H1 (cell line): Measurements from ENCODE around the gene SLC2A3. TPM values are rescaled to one million over a fixed set of nuclear protein-coding genes. Genes with fewer than 3 reads are reported as not detected.
"Not testable (repeated sequence)": the region's sequence is repeated elsewhere in the genome, so short reads cannot be mapped to it uniquely, and the experiment has no call there.

Experiments
- CTCF ChIA-PET: fragments of 300-600 bp; sonication (Branson Sonifier 250); formaldehyde crosslinking; loops from one replicate; lab custom pipeline; 2021; ENCODE audit not compliant: partially characterized antibody; lab: Charles Lee
- POLR2A ChIA-PET: fragments of 300-600 bp; sonication (Branson Sonifier 250); formaldehyde crosslinking; loops from one replicate; lab custom pipeline; 2021; ENCODE audit warnings: inconsistent platforms; ENCODE audit not compliant: partially characterized antibody; lab: Charles Lee
- DNase-seq, 2 experiments: peaks; one replicate each; pipeline versions ENCODE4 v3.0.0 to v3.0.0-alpha.2; 2010 to 2022; ENCODE audit warnings: low spot score in 2 of 2, low read depth in 1 of 2, mixed read lengths in 1 of 2
- FAIRE-seq: peaks from 2 replicates; lab custom pipeline; 2011; peaks lifted over from hg19 to GRCh38; lab: Jason Lieb, UNC
- H2AFZ ChIP-seq: 2 replicates; pipeline ENCODE4 v1.8.1; 2012; ENCODE audit warnings: low read length, inconsistent platforms
- H2AK5ac ChIP-seq: 2 replicates; pipeline ENCODE4 v1.6.1; 2013; ENCODE audit warnings: low read depth, low read length
- H2BK120ac ChIP-seq: replicated peaks from 2 replicates; pipeline ENCODE3; 2013; ENCODE audit warnings: low read depth, low read length, inconsistent platforms
- H2BK12ac ChIP-seq: 2 replicates; pipeline ENCODE4 v1.6.1; 2013; ENCODE audit warnings: low read depth, low read length
- H2BK15ac ChIP-seq: 2 replicates; pipeline ENCODE4 v1.6.1; 2013; ENCODE audit warnings: low read length
- H2BK20ac ChIP-seq: 2 replicates; pipeline ENCODE4 v1.6.1; 2013; ENCODE audit warnings: low read length
- H2BK5ac ChIP-seq: 2 replicates; pipeline ENCODE4 v1.6.1; 2013; ENCODE audit warnings: low read depth, low read length
- H3K14ac ChIP-seq: 2 replicates; pipeline ENCODE4 v1.6.1; 2013; ENCODE audit warnings: inconsistent platforms; ENCODE audit not compliant: insufficient read length
- H3K18ac ChIP-seq: 2 replicates; pipeline ENCODE4 v1.6.1; 2013; ENCODE audit warnings: low read length; ENCODE audit errors: extremely low read depth
- H3K23ac ChIP-seq: 2 replicates; pipeline ENCODE4 v1.6.1; 2013; ENCODE audit warnings: inconsistent platforms; ENCODE audit not compliant: insufficient read length
- H3K23me2 ChIP-seq: 2 replicates; pipeline ENCODE4 v1.6.1; 2013; ENCODE audit warnings: low read depth, low read length
- H3K27ac ChIP-seq: 2 replicates; pipeline ENCODE4 v1.6.1; 2011; ENCODE audit warnings: low read depth, low read length, inconsistent platforms
- H3K27me3 ChIP-seq, 4 experiments: replicated peaks in 1 of 4; 1 replicate in 1 of 4; 2 replicates in 3 of 4; pipeline versions ENCODE4 v1.6.1 to v1.8.1; 2011 to 2013; ENCODE audit warnings: low read length in 3 of 4, mild to moderate bottlenecking in 3 of 4, inconsistent platforms in 2 of 4, mixed read lengths in 2 of 4, moderate library complexity in 1 of 4; ENCODE audit not compliant: control insufficient read depth in 3 of 4, insufficient read depth in 3 of 4; ENCODE audit errors: extremely low read depth in 1 of 4
- H3K36me3 ChIP-seq, 4 experiments: 2 replicates each; pipeline versions ENCODE4 v1.6.1 to v1.8.1; 2011 to 2013; ENCODE audit warnings: mild to moderate bottlenecking in 4 of 4, low read length in 3 of 4, moderate library complexity in 2 of 4, control low read depth in 1 of 4, inconsistent platforms in 1 of 4; ENCODE audit not compliant: insufficient read depth in 4 of 4, control insufficient read depth in 2 of 4
- H3K4ac ChIP-seq: replicated peaks from 2 replicates; pipeline ENCODE3; 2013; ENCODE audit warnings: low read length, low read depth, mixed read lengths, inconsistent platforms; ENCODE audit not compliant: insufficient read length
- H3K4me1 ChIP-seq, 4 experiments: replicated peaks in 1 of 4; 1 replicate in 1 of 4; 2 replicates in 3 of 4; pipeline versions ENCODE4 v1.6.1 to v1.8.1; 2011 to 2013; ENCODE audit warnings: low read length in 3 of 4, inconsistent platforms in 2 of 4, mixed read lengths in 1 of 4; ENCODE audit not compliant: insufficient read depth in 4 of 4, control insufficient read depth in 3 of 4
- H3K4me2 ChIP-seq, 2 experiments: 2 replicates each; pipeline versions ENCODE4 v1.6.1 to v1.8.1; 2011 to 2013; ENCODE audit warnings: low read depth in 2 of 2, low read length in 2 of 2, control low read depth in 1 of 2, inconsistent platforms in 1 of 2, mild to moderate bottlenecking in 1 of 2; ENCODE audit not compliant: insufficient read depth in 1 of 2
- H3K4me3 ChIP-seq, 4 experiments: fragments of 200-600, 300-600 bp in 1 of 4; sonication (generic), shearing (Covaris generic), sonication (Bioruptor Twin) in 1 of 4; 2 replicates each; pipeline versions ENCODE4 v1.5.1 to v1.8.1; 2011 to 2016; ENCODE audit warnings: low read length in 4 of 4, low read depth in 3 of 4, control low read depth in 2 of 4, inconsistent platforms in 2 of 4, mild to moderate bottlenecking in 2 of 4, mixed read lengths in 1 of 4, moderate library complexity in 1 of 4; ENCODE audit not compliant: insufficient read depth in 2 of 4; ENCODE audit errors: extremely low read depth in 1 of 4
- H3K56ac ChIP-seq: replicated peaks from 2 replicates; pipeline ENCODE3; 2013; ENCODE audit warnings: low read depth, mild to moderate bottlenecking, mixed read lengths, low read length, inconsistent platforms; ENCODE audit not compliant: insufficient read length
- H3K79me1 ChIP-seq: 2 replicates; pipeline ENCODE4 v1.6.1; 2013; ENCODE audit warnings: low read depth, low read length, control low read depth
- H3K79me2 ChIP-seq, 2 experiments: 2 replicates each; pipeline versions ENCODE4 v1.6.1 to v1.8.1; 2012 to 2013; ENCODE audit warnings: low read length in 2 of 2, mild to moderate bottlenecking in 2 of 2, inconsistent platforms in 1 of 2; ENCODE audit not compliant: insufficient read depth in 2 of 2, control insufficient read depth in 1 of 2
- H3K9ac ChIP-seq, 4 experiments: replicated peaks in 1 of 4; 1 replicate in 1 of 4; 2 replicates in 3 of 4; pipeline versions ENCODE4 v1.6.1 to v1.8.1; 2011 to 2013; ENCODE audit warnings: low read depth in 3 of 4, low read length in 3 of 4, control low read depth in 2 of 4, mild to moderate bottlenecking in 2 of 4, moderate library complexity in 2 of 4, inconsistent platforms in 1 of 4; ENCODE audit errors: extremely low read depth in 1 of 4
- H3K9me3 ChIP-seq, 2 experiments: 2 replicates each; pipeline versions ENCODE4 v1.6.1 to v1.8.1; 2012 to 2013; ENCODE audit warnings: mild to moderate bottlenecking in 2 of 2, moderate library complexity in 2 of 2, control low read depth in 1 of 2, inconsistent platforms in 1 of 2, low read depth in 1 of 2, low read length in 1 of 2, mixed read lengths in 1 of 2; ENCODE audit not compliant: insufficient read depth in 2 of 2
- H4K20me1 ChIP-seq, 2 experiments: replicated peaks in 1 of 2; 2 replicates each; pipeline versions ENCODE3 to v1.8.1; 2011 to 2013; ENCODE audit warnings: inconsistent platforms in 2 of 2, low read length in 2 of 2, mild to moderate bottlenecking in 1 of 2; ENCODE audit not compliant: insufficient read depth in 2 of 2, control insufficient read depth in 1 of 2
- H4K5ac ChIP-seq: 2 replicates; pipeline ENCODE4 v1.6.1; 2013; ENCODE audit warnings: low read length, low read depth, mixed read lengths, inconsistent platforms; ENCODE audit not compliant: insufficient read length
- H4K8ac ChIP-seq: 2 replicates; pipeline ENCODE4 v1.8.0; 2013; ENCODE audit warnings: mild to moderate bottlenecking, moderate library complexity, low read length, inconsistent platforms; ENCODE audit not compliant: insufficient read depth; ENCODE audit errors: extremely low read depth
- H4K91ac ChIP-seq: replicated peaks from 2 replicates; pipeline ENCODE3; 2013; ENCODE audit warnings: low read length, mixed read lengths, inconsistent platforms; ENCODE audit not compliant: insufficient read length
- ASH2L ChIP-seq: fragments of 200-600, 300-600 bp; sonication (generic); IDR thresholded peaks from one replicate; pipeline ENCODE4 v1.7.1; 2017; ENCODE audit warnings: low read length
- POLR2A ChIP-seq, 2 experiments: IDR thresholded peaks; 1 replicate in 1 of 2; 2 replicates in 1 of 2; pipeline ENCODE4 v1.6.1; 2011; ENCODE audit warnings: low read depth in 2 of 2, low read length in 2 of 2, mild to moderate bottlenecking in 2 of 2; ENCODE audit errors: control extremely low read depth in 1 of 2
- WGBS, 2 experiments: shearing (Covaris generic) in 1 of 2; methylation state at CpG; one replicate each; pipeline versions ENCODE4 v1.1.6 to v1.1.7; 2013 to 2015; ENCODE audit warnings: low lambda C conversion rate in 2 of 2, mixed read lengths in 2 of 2, inconsistent platforms in 1 of 2, low coverage in 1 of 2, missing lambda C conversion rate in 1 of 2; ENCODE audit not compliant: insufficient replicate concordance in 2 of 2, insufficient coverage in 1 of 2, insufficient read length in 1 of 2; ENCODE audit errors: extremely low coverage in 1 of 2, missing lambda C conversion rate in 1 of 2; 5-methylcytosine and 5-hydroxymethylcytosine counted together
- polyA plus RNA-seq, 7 experiments: library from polyadenylated mRNA; depleted of rRNA in 3 of 7; stranded (reverse) in 5 of 7; unstranded in 2 of 7; fragments of >200 nt in 5 of 7; fragments of 200-250 nt in 2 of 7; gene quantifications; 1 replicate in 5 of 7; 2 replicates in 1 of 7; 4 replicates in 1 of 7; pipeline versions ENCODE4 v1.2.1 to v1.2.3, GENCODE V29; 2011 to 2013; ENCODE audit warnings: missing spikeins in 2 of 7, mixed read lengths in 2 of 7
- total RNA-seq: library from RNA; stranded (reverse); fragmentation: NEBNext Ultra II Directional; extraction: Animal tissue kit (Norgen Biotek cat#: 25700); gene quantifications from 2 replicates; pipeline ENCODE4 v1.2.1, GENCODE V29; 2021

SLC2A3 gene
- total and polyA plus RNA-seq, 2 of the 8 experiments (the other 6 are each of a cell fraction or from before 2014, with no cell fraction given) = 417 to 688 TPM

GRCh38 chr12:7905600-7906125 lies 30.3 kb downstream of the SLC2A3 start:
- not testable (repeated sequence) for H2BK20ac ChIP-seq, H4K20me1 ChIP-seq, DNase-seq, H3K36me3 ChIP-seq, H3K23me2 ChIP-seq, H3K9me3 ChIP-seq, H4K8ac ChIP-seq, H3K18ac ChIP-seq, H3K79me2 ChIP-seq, H3K14ac ChIP-seq, H3K27me3 ChIP-seq, H3K56ac ChIP-seq, H3K79me1 ChIP-seq, H2BK12ac ChIP-seq, H2BK120ac ChIP-seq, H2AK5ac ChIP-seq, H2BK15ac ChIP-seq, H4K5ac ChIP-seq, H4K91ac ChIP-seq, H2AFZ ChIP-seq, H3K4ac ChIP-seq, H3K23ac ChIP-seq
- POLR2A ChIA-PET = interaction anchor here (0.6 to 3.3 kb wide), 23 partner anchors 12 to 265 kb away, joined by 3 to 40 read pairs (median 5); partner anchors contain the start of genes SLC2A14 and SLC2A3
- CTCF ChIA-PET = interaction anchor here (0.6 to 5.0 kb wide), 15 partner anchors 11 to 108 kb away, joined by 3 to 37 read pairs (median 4); no protein-coding TSS in a partner anchor
- peak; percentile 100 for FAIRE-seq
- peak overlapping the region in 1 of 4 experiments; percentile 45; a peak in 1 of 8 replicates for H3K4me3 ChIP-seq
- peak overlapping the region; percentile 82; the same call in 1 of the 2 replicates for H3K27ac ChIP-seq
- peak overlapping the region in 1 of 4 experiments; percentile 25; a peak in 1 of 7 replicates for H3K9ac ChIP-seq
- WGBS, 2 experiments = 2% methylated on average over 2 of the region's 5 CpGs; no CpG with 5 or more reads in 1 of the 2 experiments
- H3K4me2 ChIP-seq = peak overlapping the region; percentile 52 to 62; a peak in 3 of 4 replicates
- peak overlapping the region; percentile 99 for H2BK5ac ChIP-seq
- H3K4me1 ChIP-seq = peaks cover 2 to 12% (median 6%) of the 10 kb centered on the region in 4 experiments; a peak in 5 of 7 replicates
- peak; percentile 29 for TF ChIP-seq ASH2L
- peak in 1 of 2 experiments; percentile 62; a peak in 2 of 3 replicates for TF ChIP-seq POLR2A (IDR thresholded peaks at IDR 0.05; ENCODE audit: control extremely low read depth in 1 of 2, low read depth in 2 of 2, low read length in 2 of 2)
